ENCODE results near the gene COL27A1.

Gene COL27A1

DNA sequence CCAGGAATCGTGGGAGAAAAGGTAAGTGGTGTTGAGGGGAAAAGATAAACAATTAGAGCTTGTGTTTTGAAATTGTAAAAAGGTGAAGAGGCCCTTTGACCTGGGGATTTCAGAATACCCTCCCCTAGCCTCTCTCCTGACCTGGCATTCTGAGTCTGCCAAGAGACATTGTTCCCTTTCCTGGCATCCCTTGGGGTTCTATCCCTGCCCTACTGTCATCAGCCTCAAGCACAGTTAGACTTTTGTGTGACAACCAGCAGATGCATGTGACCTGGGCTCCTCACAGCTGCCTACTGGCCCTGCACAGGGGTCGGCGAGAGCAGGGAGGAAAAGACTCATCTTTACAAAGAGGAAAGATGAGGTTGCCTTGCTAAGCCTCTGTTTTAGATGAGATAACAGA is 95.3 kb downstream of the COL27A1 start:
- Histone ChIP-seq H2AFZ (ENCODE audit: low read length, unreplicated experiment) (no peak overlapping the region), H3K4me3 (ENCODE audit: low read depth, low read length) (no peak overlapping the region), H3K4me1 (ENCODE audit: control insufficient read depth, insufficient read depth, low read length, unreplicated experiment) (no peaks in the 10 kb centered on the region), H3K27ac (ENCODE audit: low read depth, low read length) (no peak overlapping the region), H3K79me2 (ENCODE audit: control insufficient read depth, insufficient read depth, low read length, unreplicated experiment) (no peaks in the 10 kb centered on the region), H3K36me3 (ENCODE audit: insufficient read depth, low read length) (no peaks in the 10 kb centered on the region), H3K27me3 (ENCODE audit: insufficient read depth, low read length) (no peaks in the 10 kb centered on the region)

- H3K4me3 ChIP-seq (ENCODE audit: low read depth, low read length), result no peak overlapping the region
- H3K27me3 ChIP-seq (ENCODE audit: insufficient read depth, low read length), result no peaks in the 10 kb centered on the region
- H3K4me1 ChIP-seq (ENCODE audit: control insufficient read depth, insufficient read depth, low read length, unreplicated experiment), result no peaks in the 10 kb centered on the region
- H2AFZ ChIP-seq (ENCODE audit: low read length, unreplicated experiment), result no peak overlapping the region
- no peaks in the 10 kb centered on the region for H3K79me2 ChIP-seq (ENCODE audit: control insufficient read depth, insufficient read depth, low read length, unreplicated experiment)
- no peaks in the 10 kb centered on the region for H3K36me3 ChIP-seq (ENCODE audit: insufficient read depth, low read length)
- no peak overlapping the region for H3K27ac ChIP-seq (ENCODE audit: low read depth, low read length)
Measured at GRCh38 chr9:114252394-114252793, 97.1 kb downstream of the COL27A1 start.

GRCh38 chr9:114256827-114257328 is 101.5 kb downstream of the COL27A1 start:
- Histone ChIP-seq H3K79me2 (ENCODE audit: control insufficient read depth, insufficient read depth, low read length, unreplicated experiment) (no peaks in the 10 kb centered on the region), H3K4me1 (ENCODE audit: control insufficient read depth, insufficient read depth, low read length, unreplicated experiment) (no peaks in the 10 kb centered on the region), H3K27me3 (ENCODE audit: insufficient read depth, low read length) (no peaks in the 10 kb centered on the region), H2AFZ (ENCODE audit: low read length, unreplicated experiment) (no peak overlapping the region), H3K27ac (ENCODE audit: low read depth, low read length) (no peak overlapping the region), H3K36me3 (ENCODE audit: insufficient read depth, low read length) (no peaks in the 10 kb centered on the region), H3K4me3 (ENCODE audit: low read depth, low read length) (no peak overlapping the region)

GRCh38 chr9:114258218-114258617 is 102.9 kb downstream of the COL27A1 start:
- Histone ChIP-seq H3K4me1 (ENCODE audit: control insufficient read depth, insufficient read depth, low read length, unreplicated experiment) (no peaks in the 10 kb centered on the region), H3K36me3 (ENCODE audit: insufficient read depth, low read length) (no peaks in the 10 kb centered on the region), H3K79me2 (ENCODE audit: control insufficient read depth, insufficient read depth, low read length, unreplicated experiment) (no peaks in the 10 kb centered on the region), H3K4me3 (ENCODE audit: low read depth, low read length) (no peak overlapping the region), H3K27me3 (ENCODE audit: insufficient read depth, low read length) (no peaks in the 10 kb centered on the region), H3K27ac (ENCODE audit: low read depth, low read length) (no peak overlapping the region), H2AFZ (ENCODE audit: low read length, unreplicated experiment) (no peak overlapping the region)

DNA sequence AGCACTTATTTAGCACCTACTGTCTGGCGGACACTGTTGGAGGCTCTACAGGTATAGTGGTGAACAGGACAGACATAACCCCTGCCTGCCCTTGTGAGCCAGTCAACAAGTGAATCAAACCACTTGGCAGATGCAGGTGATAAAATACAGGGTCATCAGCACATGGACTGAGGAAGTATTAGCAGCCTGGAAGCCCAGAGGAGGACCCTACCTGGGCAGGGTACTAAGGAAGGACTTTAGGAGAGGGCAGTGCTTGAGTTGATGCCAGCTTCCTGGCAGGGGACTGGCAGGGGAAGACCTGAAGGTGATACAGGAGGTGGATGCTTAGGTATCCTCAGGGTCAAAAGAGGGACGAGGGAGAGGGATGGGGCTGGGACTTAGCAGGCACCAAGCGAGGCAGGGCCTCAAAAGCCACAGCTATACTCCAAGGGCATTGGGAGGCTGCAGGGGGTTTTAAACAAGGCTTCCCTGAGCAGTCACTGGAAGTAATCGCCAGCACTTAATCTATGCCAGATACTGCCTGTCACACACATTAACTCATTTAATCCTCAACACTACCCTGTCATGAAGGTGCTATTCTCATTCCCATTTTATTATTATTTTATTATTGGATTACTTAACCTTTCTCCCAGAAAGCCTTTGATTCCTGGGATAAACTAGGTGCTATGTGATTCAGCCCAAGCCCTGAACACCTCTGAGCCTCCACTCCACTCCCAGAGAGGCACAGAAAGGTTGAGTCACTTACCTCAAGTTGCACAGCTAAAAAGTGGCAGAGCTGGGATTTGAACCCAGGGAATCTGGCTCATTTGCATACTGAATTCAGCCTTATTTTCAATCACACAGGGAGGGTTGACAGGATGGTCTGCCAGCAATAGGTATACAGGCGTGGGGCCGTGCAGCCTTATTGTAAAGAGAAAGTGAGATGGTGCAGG is 103.8 kb downstream of the COL27A1 start:
- Histone ChIP-seq H3K79me2 (ENCODE audit: control insufficient read depth, insufficient read depth, low read length, unreplicated experiment) (no peaks in the 10 kb centered on the region), H2AFZ (ENCODE audit: low read length, unreplicated experiment) (no peak overlapping the region), H3K27me3 (ENCODE audit: insufficient read depth, low read length) (no peaks in the 10 kb centered on the region), H3K27ac (ENCODE audit: low read depth, low read length) (no peak overlapping the region), H3K4me1 (ENCODE audit: control insufficient read depth, insufficient read depth, low read length, unreplicated experiment) (no peaks in the 10 kb centered on the region), H3K4me3 (ENCODE audit: low read depth, low read length) (no peak overlapping the region), H3K36me3 (ENCODE audit: insufficient read depth, low read length) (no peaks in the 10 kb centered on the region)

DNA sequence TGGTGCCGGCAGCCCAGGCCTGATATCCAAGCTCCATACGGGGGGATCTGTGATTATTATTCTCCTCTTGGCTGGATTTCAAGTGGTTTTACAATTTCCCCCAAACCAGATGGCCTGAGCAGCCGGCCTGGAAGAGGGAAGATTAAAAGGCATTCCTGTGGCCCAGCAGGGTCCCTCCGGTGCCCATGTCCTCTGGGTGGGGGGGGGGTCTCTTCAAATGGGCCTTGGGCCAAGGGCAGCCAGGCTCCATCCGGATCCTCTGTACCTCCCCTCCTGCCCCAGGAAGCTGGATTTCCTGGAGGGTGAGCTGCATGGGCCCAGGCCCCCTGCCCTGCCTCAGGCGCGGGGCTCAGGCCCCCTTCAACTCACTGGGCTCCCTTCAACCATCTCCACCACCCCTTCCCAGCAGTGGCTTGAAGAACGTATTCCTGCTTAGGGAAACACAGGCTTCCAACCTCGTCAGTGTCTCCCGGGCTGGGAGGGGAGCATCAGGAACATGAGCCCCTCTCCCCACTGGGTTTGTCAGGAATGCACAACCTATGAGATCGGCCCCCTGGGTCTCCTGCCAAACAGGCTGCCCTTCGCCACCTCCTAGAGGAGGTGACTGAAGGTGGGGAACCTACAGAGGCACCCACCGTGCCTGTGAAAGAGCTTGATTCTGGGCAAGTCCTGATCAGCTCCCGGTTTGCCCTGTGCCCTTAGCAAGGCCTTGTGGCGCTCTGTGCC is 104.6 kb downstream of the COL27A1 start:
- no peaks in the 10 kb centered on the region for H3K4me1 ChIP-seq (ENCODE audit: control insufficient read depth, insufficient read depth, low read length, unreplicated experiment)
- no peak overlapping the region for H3K4me3 ChIP-seq (ENCODE audit: low read depth, low read length)
- H3K79me2 ChIP-seq (ENCODE audit: control insufficient read depth, insufficient read depth, low read length, unreplicated experiment), result no peaks in the 10 kb centered on the region
- H3K27ac ChIP-seq (ENCODE audit: low read depth, low read length), result no peak overlapping the region
- H3K27me3 ChIP-seq (ENCODE audit: insufficient read depth, low read length), result no peaks in the 10 kb centered on the region
- no peaks in the 10 kb centered on the region for H3K36me3 ChIP-seq (ENCODE audit: insufficient read depth, low read length)
- H2AFZ ChIP-seq (ENCODE audit: low read length, unreplicated experiment), result no peak overlapping the region

DNA sequence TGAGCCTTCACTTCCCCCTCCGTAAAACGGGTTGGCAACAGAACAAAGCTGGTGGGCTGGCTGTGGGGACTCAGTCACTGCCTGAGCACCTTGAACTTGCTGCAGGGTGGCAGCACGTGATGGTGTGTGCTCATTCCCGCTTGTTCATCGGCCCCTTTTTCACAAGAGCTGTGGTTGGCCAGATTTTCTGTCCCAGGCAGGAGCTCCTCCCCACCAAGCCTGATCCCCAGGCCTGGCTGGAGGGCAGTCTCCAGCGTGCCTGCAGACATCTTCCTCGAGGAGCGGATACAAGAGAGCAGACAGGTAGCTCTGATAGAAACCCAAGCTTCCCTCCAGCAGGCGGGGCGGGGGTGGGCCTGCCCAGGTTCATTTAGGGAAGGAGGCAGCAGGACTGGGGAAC is 105.7 kb downstream of the COL27A1 start:
- Histone ChIP-seq H3K27ac (ENCODE audit: low read depth, low read length) (no peak overlapping the region), H3K36me3 (ENCODE audit: insufficient read depth, low read length) (no peaks in the 10 kb centered on the region), H2AFZ (ENCODE audit: low read length, unreplicated experiment) (no peak overlapping the region), H3K27me3 (ENCODE audit: insufficient read depth, low read length) (no peaks in the 10 kb centered on the region), H3K79me2 (ENCODE audit: control insufficient read depth, insufficient read depth, low read length, unreplicated experiment) (no peaks in the 10 kb centered on the region), H3K4me1 (ENCODE audit: control insufficient read depth, insufficient read depth, low read length, unreplicated experiment) (no peaks in the 10 kb centered on the region), H3K4me3 (ENCODE audit: low read depth, low read length) (no peak overlapping the region)

- no peaks in the 10 kb centered on the region for H3K4me1 ChIP-seq (ENCODE audit: control insufficient read depth, insufficient read depth, low read length, unreplicated experiment)
- no peaks in the 10 kb centered on the region for H3K27me3 ChIP-seq (ENCODE audit: insufficient read depth, low read length)
- H3K36me3 ChIP-seq (ENCODE audit: insufficient read depth, low read length), result no peaks in the 10 kb centered on the region
- no peak overlapping the region for H3K4me3 ChIP-seq (ENCODE audit: low read depth, low read length)
- no peaks in the 10 kb centered on the region for H3K79me2 ChIP-seq (ENCODE audit: control insufficient read depth, insufficient read depth, low read length, unreplicated experiment)
- no peak overlapping the region for H2AFZ ChIP-seq (ENCODE audit: low read length, unreplicated experiment)
- H3K27ac ChIP-seq (ENCODE audit: low read depth, low read length), result no peak overlapping the region
Measured at GRCh38 chr9:114261987-114262386, 106.7 kb downstream of the COL27A1 start.

GRCh38 chr9:114263853-114264510 is 108.6 kb downstream of the COL27A1 start:
- Histone ChIP-seq H3K79me2 (ENCODE audit: control insufficient read depth, insufficient read depth, low read length, unreplicated experiment) (no peaks in the 10 kb centered on the region), H3K4me3 (ENCODE audit: low read depth, low read length) (no peak overlapping the region), H2AFZ (ENCODE audit: low read length, unreplicated experiment) (no peak overlapping the region), H3K36me3 (ENCODE audit: insufficient read depth, low read length) (no peaks in the 10 kb centered on the region), H3K4me1 (ENCODE audit: control insufficient read depth, insufficient read depth, low read length, unreplicated experiment) (no peaks in the 10 kb centered on the region), H3K27me3 (ENCODE audit: insufficient read depth, low read length) (no peaks in the 10 kb centered on the region), H3K27ac (ENCODE audit: low read depth, low read length) (no peak overlapping the region)

DNA sequence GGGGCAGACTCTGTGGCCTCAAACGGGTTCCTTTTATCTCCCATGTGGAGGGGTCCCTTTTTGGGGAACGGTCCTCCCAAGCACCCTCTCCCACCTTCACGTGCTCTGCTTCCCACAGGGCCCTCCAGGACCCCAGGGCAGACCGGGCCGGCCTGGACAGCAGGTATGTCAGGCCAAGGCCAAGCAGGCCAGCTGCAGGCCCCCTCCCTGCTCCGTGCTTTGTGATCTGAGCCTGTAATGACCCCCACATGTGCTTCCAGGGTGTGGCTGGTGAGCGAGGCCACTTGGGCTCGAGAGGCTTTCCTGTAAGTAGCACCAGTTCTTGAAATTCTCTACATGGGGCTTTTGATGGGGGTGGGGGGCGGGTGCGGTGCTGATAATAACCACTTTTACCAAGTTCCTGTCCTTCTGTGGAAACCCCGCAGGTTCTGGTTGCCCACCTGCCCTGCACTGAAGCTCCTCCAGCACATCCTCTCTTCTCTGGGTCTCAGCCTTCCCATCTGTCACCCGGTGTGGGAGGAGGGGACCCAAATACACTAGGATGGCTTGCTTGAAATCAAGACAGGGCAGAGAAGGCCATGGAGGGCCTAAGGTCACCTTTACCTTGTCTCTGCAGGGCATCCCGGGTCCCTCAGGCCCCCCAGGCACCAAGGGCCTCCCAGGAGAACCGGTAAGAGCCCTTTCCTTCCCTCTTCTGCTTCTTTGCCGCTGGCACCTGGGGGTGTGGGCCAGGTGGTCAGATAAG is 109.6 kb downstream of the COL27A1 start:
- H3K36me3 ChIP-seq (ENCODE audit: insufficient read depth, low read length), result no peaks in the 10 kb centered on the region
- no peak overlapping the region for H2AFZ ChIP-seq (ENCODE audit: low read length, unreplicated experiment)
- no peaks in the 10 kb centered on the region for H3K27me3 ChIP-seq (ENCODE audit: insufficient read depth, low read length)
- H3K79me2 ChIP-seq (ENCODE audit: control insufficient read depth, insufficient read depth, low read length, unreplicated experiment), result no peaks in the 10 kb centered on the region
- no peaks in the 10 kb centered on the region for H3K4me1 ChIP-seq (ENCODE audit: control insufficient read depth, insufficient read depth, low read length, unreplicated experiment)
- H3K4me3 ChIP-seq (ENCODE audit: low read depth, low read length), result no peak overlapping the region
- H3K27ac ChIP-seq (ENCODE audit: low read depth, low read length), result no peak overlapping the region

Measured in ACC112 (cell line).